ENCODE results near the gene STK11.

DNA sequence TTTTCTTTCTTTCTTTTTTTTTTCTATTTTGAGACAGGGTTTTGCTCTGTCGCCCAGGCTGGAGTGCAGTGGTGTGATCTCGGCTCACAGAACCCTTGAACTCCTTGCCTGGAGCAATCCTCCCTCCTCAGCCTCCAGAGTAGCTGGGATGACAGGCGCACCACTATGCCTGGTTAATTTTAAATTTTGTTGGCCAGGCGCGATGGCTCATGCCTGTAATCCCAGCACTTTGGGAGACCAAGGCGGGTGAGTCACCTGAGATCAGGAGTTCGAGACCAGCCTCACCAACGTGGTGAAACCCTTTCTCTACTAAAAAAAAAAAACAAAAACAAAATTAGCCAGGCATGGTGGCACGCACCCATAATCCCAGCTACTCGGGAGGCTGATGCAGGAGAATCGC is 22.9 kb upstream of the STK11 start:
- no peak for TF ChIP-seq POLR2A (IDR thresholded peaks at IDR 0.05)
- TF ChIP-seq, protein P1, sequence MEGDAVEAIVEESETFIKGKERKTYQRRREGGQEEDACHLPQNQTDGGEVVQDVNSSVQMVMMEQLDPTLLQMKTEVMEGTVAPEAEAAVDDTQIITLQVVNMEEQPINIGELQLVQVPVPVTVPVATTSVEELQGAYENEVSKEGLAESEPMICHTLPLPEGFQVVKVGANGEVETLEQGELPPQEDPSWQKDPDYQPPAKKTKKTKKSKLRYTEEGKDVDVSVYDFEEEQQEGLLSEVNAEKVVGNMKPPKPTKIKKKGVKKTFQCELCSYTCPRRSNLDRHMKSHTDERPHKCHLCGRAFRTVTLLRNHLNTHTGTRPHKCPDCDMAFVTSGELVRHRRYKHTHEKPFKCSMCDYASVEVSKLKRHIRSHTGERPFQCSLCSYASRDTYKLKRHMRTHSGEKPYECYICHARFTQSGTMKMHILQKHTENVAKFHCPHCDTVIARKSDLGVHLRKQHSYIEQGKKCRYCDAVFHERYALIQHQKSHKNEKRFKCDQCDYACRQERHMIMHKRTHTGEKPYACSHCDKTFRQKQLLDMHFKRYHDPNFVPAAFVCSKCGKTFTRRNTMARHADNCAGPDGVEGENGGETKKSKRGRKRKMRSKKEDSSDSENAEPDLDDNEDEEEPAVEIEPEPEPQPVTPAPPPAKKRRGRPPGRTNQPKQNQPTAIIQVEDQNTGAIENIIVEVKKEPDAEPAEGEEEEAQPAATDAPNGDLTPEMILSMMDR (IDR thresholded peaks at IDR 0.05) = no peak
